Measurements from ENCODE around the gene LMX1A.

Gene LMX1A

GRCh38 chr1:165162671-165163241 lies 193.8 kb downstream of the LMX1A start:
- no peak for DNase-seq (ENCODE audit: low spot score)

DNA sequence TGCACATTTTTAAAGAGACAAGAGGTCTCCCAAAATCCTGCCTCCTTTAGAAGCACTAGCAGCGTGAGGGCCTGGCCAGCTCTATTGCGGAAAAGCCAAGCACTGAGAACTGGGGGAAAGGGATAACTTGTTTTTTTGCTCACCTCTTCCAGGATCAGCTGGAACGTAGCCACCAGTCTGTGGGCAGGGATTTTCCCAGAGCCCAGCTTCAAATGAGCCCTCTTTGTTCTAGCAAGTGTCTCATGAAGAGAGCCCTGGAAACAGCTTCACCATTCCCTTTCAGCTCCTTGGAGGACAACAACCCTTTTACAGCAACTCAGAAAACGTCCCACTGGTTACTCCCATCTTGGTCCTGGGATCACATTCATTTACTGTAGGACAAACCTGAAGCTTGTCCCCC lies 195.4 kb downstream of the LMX1A start:
- no peak for DNase-seq (ENCODE audit: low spot score)

- DNase-seq (ENCODE audit: low spot score): no peak
Observed at GRCh38 chr1:165153182-165153581, 203.3 kb downstream of the LMX1A start.

DNA sequence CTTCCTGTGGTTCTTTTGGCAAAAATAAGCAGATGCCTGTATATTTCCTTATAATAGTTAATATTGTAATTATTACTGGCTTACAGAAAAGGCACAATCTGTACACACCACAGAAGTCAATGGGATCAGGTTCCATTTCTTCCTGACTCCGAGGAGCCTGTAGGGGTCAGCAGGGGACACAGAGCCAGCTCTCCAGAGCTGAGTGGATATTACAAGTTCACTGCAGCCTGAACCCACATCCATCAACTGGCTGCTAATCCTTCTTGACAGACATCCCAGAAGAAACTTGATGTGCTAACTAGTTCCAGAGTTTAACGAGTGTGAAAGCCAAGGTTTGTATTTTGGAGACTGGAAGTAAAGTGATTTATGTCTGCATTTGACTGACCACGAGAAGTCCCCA lies 203.8 kb downstream of the LMX1A start:
- no peak for DNase-seq (ENCODE audit: low spot score)

- no peak for DNase-seq (ENCODE audit: low spot score)
Observed at GRCh38 chr1:165152109-165152508, 204.4 kb downstream of the LMX1A start.
